Stimulated activated naive CD8-positive, alpha-beta T cell treated with anti-CD3 and anti-CD28 coated beads, Interleukin-15, amount 100 ng/mL, for 72 hours (primary cell): ENCODE results near the gene DGCR2.
A peak's percentile ranks its signal among the peaks of the same experiment; 100 is the strongest.

Experiments used
- ATAC-seq: fragments of 150-1000 bp; cut with Tn5 transposase; 2 replicates; pipeline ENCODE4 v1.10.0; 2021; ENCODE audit warnings: mild to moderate bottlenecking, moderate library complexity
- DNase-seq, 2 donors: peaks; one replicate each; pipeline ENCODE4 v3.0.0; 2021 to 2022
- H3K27ac Mint-ChIP-seq, 2 donors: one replicate each; pipeline ENCODE4 v1.8.0; 2022; ENCODE audit warnings: mild to moderate bottlenecking in 2 of 2, mixed read lengths in 2 of 2, moderate library complexity in 2 of 2
- H3K27me3 Mint-ChIP-seq: one replicate; pipeline ENCODE4 v1.8.0; 2022; ENCODE audit warnings: mixed read lengths
- H3K4me1 Mint-ChIP-seq: one replicate; pipeline ENCODE4 v1.8.0; 2022; ENCODE audit warnings: mild to moderate bottlenecking, mixed read lengths
- H3K4me3 Mint-ChIP-seq, 2 donors: one replicate each; pipeline ENCODE4 v1.8.0; 2022; ENCODE audit warnings: mild to moderate bottlenecking in 2 of 2, mixed read lengths in 2 of 2, moderate library complexity in 1 of 2
- H3K9me3 Mint-ChIP-seq, 2 donors: one replicate each; pipeline ENCODE4 v1.8.0; 2022; ENCODE audit warnings: mixed read lengths in 2 of 2

Gene DGCR2

GRCh38 chr22:19149991-19150390 lies 27.8 kb upstream of the DGCR2 start, which contains the start of gene GSC2:
Gene GSC2, minus strand, starts transcription at chr22:19150292. Its CDS starts 9 bp downstream, at chr22:19150283.
- Mint-ChIP-seq H3K4me1 (peaks cover 13% of the 10 kb centered on the region), H3K27ac (no peak within 1 kb of the TSS), H3K27me3 (peaks cover 77% of the 10 kb centered on the region), H3K4me3 (peak within 1 kb of the TSS; percentile 69 to 83), H3K9me3 (no peaks in the 10 kb centered on the region)
- ATAC-seq (no peak), DNase-seq (no peak)

- ATAC-seq: peak; percentile 24
These were observed 27.1 kb upstream of the DGCR2 start for GRCh38 chr22:19149047-19149883.

GRCh38 chr22:19148417-19149046 lies 26.3 kb upstream of the DGCR2 start:
- no peak overlapping the region for H3K27ac Mint-ChIP-seq
- H3K4me1 Mint-ChIP-seq: peaks cover 28% of the 10 kb centered on the region
- no peaks in the 10 kb centered on the region for H3K9me3 Mint-ChIP-seq
- H3K27me3 Mint-ChIP-seq: peaks cover 63% of the 10 kb centered on the region
- no peak for ATAC-seq
- peak overlapping the region in 1 of 2 donors; percentile 60 for H3K4me3 Mint-ChIP-seq
- DNase-seq: no peak

More at GRCh38 chr22:19149047-19149883, 27.1 kb upstream of the DGCR2 start:
- peak overlapping the region; percentile 53 to 60 for H3K4me3 Mint-ChIP-seq
- peaks cover 20% of the 10 kb centered on the region for H3K4me1 Mint-ChIP-seq
- DNase-seq: peak; percentile 38 to 50
- peaks cover 70% of the 10 kb centered on the region for H3K27me3 Mint-ChIP-seq
- H3K27ac Mint-ChIP-seq: no peak overlapping the region
- H3K9me3 Mint-ChIP-seq: no peaks in the 10 kb centered on the region

GRCh38 chr22:19147195-19147780 lies 25.1 kb upstream of the DGCR2 start:
- Mint-ChIP-seq H3K27ac (no peak overlapping the region), H3K4me3 (no peak overlapping the region), H3K27me3 (peaks cover 50% of the 10 kb centered on the region), H3K4me1 (peaks cover 26% of the 10 kb centered on the region), H3K9me3 (no peaks in the 10 kb centered on the region)
- DNase-seq: no peak
- ATAC-seq: no peak

- DNase-seq: no peak
- Mint-ChIP-seq H3K4me3 (no peak overlapping the region), H3K27ac (no peak overlapping the region), H3K4me1 (peaks cover 29% of the 10 kb centered on the region), H3K9me3 (no peaks in the 10 kb centered on the region), H3K27me3 (peaks cover 41% of the 10 kb centered on the region)
- ATAC-seq: no peak
These were observed 24.2 kb upstream of the DGCR2 start for GRCh38 chr22:19146215-19146968.

- peaks cover 24% of the 10 kb centered on the region for H3K4me1 Mint-ChIP-seq
- H3K4me3 Mint-ChIP-seq: peak overlapping the region; percentile 98 to 100
- peaks cover 27% of the 10 kb centered on the region for H3K27me3 Mint-ChIP-seq
- H3K27ac Mint-ChIP-seq: peak overlapping the region; percentile 99 to 100
- peak; percentile 54 for ATAC-seq
- no peaks in the 10 kb centered on the region for H3K9me3 Mint-ChIP-seq
- DNase-seq: peak; percentile 23 to 41
These were observed 21.8 kb upstream of the DGCR2 start for GRCh38 chr22:19143967-19144400.

GRCh38 chr22:19143212-19143611 lies 21.0 kb upstream of the DGCR2 start:
- Mint-ChIP-seq H3K27me3 (peaks cover 19% of the 10 kb centered on the region), H3K4me1 (peaks cover 24% of the 10 kb centered on the region), H3K27ac (no peak overlapping the region), H3K9me3 (no peaks in the 10 kb centered on the region), H3K4me3 (peak overlapping the region; percentile 98 to 100)
- no peak for ATAC-seq
- DNase-seq: no peak

- Mint-ChIP-seq H3K4me1 (peaks cover 24% of the 10 kb centered on the region), H3K27ac (no peak overlapping the region)
These were observed 20.2 kb upstream of the DGCR2 start for GRCh38 chr22:19142394-19142793.

GRCh38 chr22:19139974-19140373 lies 17.8 kb upstream of the DGCR2 start:
- Mint-ChIP-seq H3K4me1 (peaks cover 30% of the 10 kb centered on the region), H3K9me3 (no peaks in the 10 kb centered on the region), H3K27me3 (no peaks in the 10 kb centered on the region), H3K27ac (no peak overlapping the region), H3K4me3 (no peak overlapping the region)
- ATAC-seq (no peak), DNase-seq (no peak)

More at GRCh38 chr22:19142394-19142793, 20.2 kb upstream of the DGCR2 start:
- Mint-ChIP-seq H3K27me3 (peaks cover 11% of the 10 kb centered on the region), H3K4me3 (peak overlapping the region; percentile 23), H3K9me3 (no peaks in the 10 kb centered on the region)
- ATAC-seq: no peak
- no peak for DNase-seq

- Mint-ChIP-seq H3K27ac (peak overlapping the region in 1 of 2 donors; percentile 5), H3K9me3 (no peaks in the 10 kb centered on the region), H3K4me1 (peaks cover 20% of the 10 kb centered on the region), H3K27me3 (no peaks in the 10 kb centered on the region), H3K4me3 (no peak overlapping the region)
- DNase-seq (no peak), ATAC-seq (no peak)
These were observed 16.8 kb upstream of the DGCR2 start for GRCh38 chr22:19139001-19139356.

GRCh38 chr22:19138217-19139000 lies 16.2 kb upstream of the DGCR2 start:
- DNase-seq: no peak
- peak overlapping the region in 1 of 2 donors; percentile 5 for H3K27ac Mint-ChIP-seq
- no peak for ATAC-seq
- H3K4me3 Mint-ChIP-seq: no peak overlapping the region
- no peaks in the 10 kb centered on the region for H3K27me3 Mint-ChIP-seq
- H3K4me1 Mint-ChIP-seq: peaks cover 15% of the 10 kb centered on the region
- H3K9me3 Mint-ChIP-seq: no peaks in the 10 kb centered on the region

GRCh38 chr22:19137384-19138216 lies 15.4 kb upstream of the DGCR2 start:
- no peak for DNase-seq
- peak overlapping the region in 1 of 2 donors; percentile 42 for H3K27ac Mint-ChIP-seq
- no peak for ATAC-seq
- H3K4me1 Mint-ChIP-seq: peaks cover 12% of the 10 kb centered on the region
- H3K4me3 Mint-ChIP-seq: no peak overlapping the region
- H3K9me3 Mint-ChIP-seq: no peaks in the 10 kb centered on the region
- H3K27me3 Mint-ChIP-seq: no peaks in the 10 kb centered on the region

- no peaks in the 10 kb centered on the region for H3K27me3 Mint-ChIP-seq
- no peak for DNase-seq
- no peak for ATAC-seq
- peak overlapping the region in 1 of 2 donors; percentile 4 for H3K27ac Mint-ChIP-seq
- H3K9me3 Mint-ChIP-seq: no peaks in the 10 kb centered on the region
- peaks cover 12% of the 10 kb centered on the region for H3K4me1 Mint-ChIP-seq
- no peak overlapping the region for H3K4me3 Mint-ChIP-seq
These were observed 14.7 kb upstream of the DGCR2 start for GRCh38 chr22:19136915-19137314.

GRCh38 chr22:19134874-19135273 lies 12.7 kb upstream of the DGCR2 start:
- ATAC-seq (no peak), DNase-seq (no peak)
- Mint-ChIP-seq H3K27me3 (no peaks in the 10 kb centered on the region), H3K27ac (peak overlapping the region; percentile 3 to 79), H3K4me1 (peaks cover 6% of the 10 kb centered on the region), H3K4me3 (no peak overlapping the region), H3K9me3 (no peaks in the 10 kb centered on the region)
